H9 (cell line): ENCODE data around the gene NTMT2. TPM values are rescaled to one million over a fixed set of nuclear protein-coding genes. Genes with fewer than 3 reads are reported as not detected.

ENCODE experiments used
- DNase-seq: peaks from one replicate; pipeline ENCODE4 v3.0.0-alpha.2; 2017
- H2AFZ ChIP-seq: one replicate; pipeline ENCODE4 v1.6.1; 2013; ENCODE audit warnings: mild to moderate bottlenecking, low read length, control low read depth, moderate library complexity
- H2AK5ac ChIP-seq: 2 replicates; pipeline ENCODE4 v1.6.1; 2013; ENCODE audit warnings: low read length, control low read depth, mixed read lengths; ENCODE audit not compliant: insufficient read length
- H2BK120ac ChIP-seq: one replicate; pipeline ENCODE4 v1.6.1; 2013; ENCODE audit warnings: low read depth, mild to moderate bottlenecking, low read length, control low read depth, inconsistent platforms; ENCODE audit not compliant: poor library complexity, severe bottlenecking
- H2BK12ac ChIP-seq: 2 replicates; pipeline ENCODE4 v1.6.1; 2013; ENCODE audit warnings: low read length, control low read depth, mixed read lengths, low read depth; ENCODE audit not compliant: insufficient read length
- H2BK15ac ChIP-seq: 2 replicates; pipeline ENCODE4 v1.6.1; 2013; ENCODE audit warnings: low read depth, low read length, control low read depth
- H2BK20ac ChIP-seq: one replicate; pipeline ENCODE4 v1.6.1; 2013; ENCODE audit warnings: low read depth, mild to moderate bottlenecking, low read length, control low read depth, inconsistent platforms; ENCODE audit not compliant: poor library complexity, severe bottlenecking
- H2BK5ac ChIP-seq: 2 replicates; pipeline ENCODE4 v1.6.1; 2013; ENCODE audit warnings: low read length, control low read depth, mixed read lengths; ENCODE audit not compliant: insufficient read length
- H3K14ac ChIP-seq: 2 replicates; pipeline ENCODE4 v1.6.1; 2013; ENCODE audit warnings: low read length, control low read depth; ENCODE audit not compliant: insufficient read depth
- H3K18ac ChIP-seq: 2 replicates; pipeline ENCODE4 v1.6.1; 2013; ENCODE audit warnings: low read depth, mild to moderate bottlenecking, mixed read lengths, low read length, control low read depth; ENCODE audit not compliant: insufficient read length
- H3K23ac ChIP-seq: 2 replicates; pipeline ENCODE4 v1.6.1; 2013; ENCODE audit warnings: low read length, control low read depth, mixed read lengths, low read depth; ENCODE audit not compliant: insufficient read length
- H3K23me2 ChIP-seq: 2 replicates; pipeline ENCODE4 v1.6.1; 2013; ENCODE audit warnings: low read depth, mild to moderate bottlenecking, mixed read lengths, low read length, control low read depth; ENCODE audit not compliant: insufficient read length, poor library complexity, severe bottlenecking
- H3K27ac ChIP-seq: 2 replicates; pipeline ENCODE4 v1.5.1; 2013; ENCODE audit warnings: low read length, control low read depth, mixed read lengths, low read depth; ENCODE audit not compliant: insufficient read length
- H3K27me3 ChIP-seq: 2 replicates; pipeline ENCODE4 v1.6.1; 2013; ENCODE audit warnings: low read length, control low read depth, inconsistent platforms; ENCODE audit not compliant: insufficient read depth
- H3K4ac ChIP-seq: 2 replicates; pipeline ENCODE4 v1.6.1; 2013; ENCODE audit warnings: low read depth, mild to moderate bottlenecking, control low read depth, inconsistent platforms, low read length, moderate library complexity
- H3K4me1 ChIP-seq: 2 replicates; pipeline ENCODE4 v1.6.1; 2013; ENCODE audit warnings: low read length, control low read depth, inconsistent platforms; ENCODE audit not compliant: insufficient read depth
- H3K4me2 ChIP-seq: 2 replicates; pipeline ENCODE4 v1.6.1; 2013; ENCODE audit warnings: low read length, control low read depth, mixed read lengths; ENCODE audit not compliant: insufficient read length, insufficient read depth
- H3K56ac ChIP-seq: 2 replicates; pipeline ENCODE4 v1.6.1; 2013; ENCODE audit warnings: low read depth, mild to moderate bottlenecking, mixed read lengths, low read length, control low read depth; ENCODE audit not compliant: insufficient read length
- H3K79me1 ChIP-seq: 2 replicates; pipeline ENCODE4 v1.6.1; 2013; ENCODE audit warnings: low read depth, mild to moderate bottlenecking, moderate library complexity, low read length, control low read depth, inconsistent platforms; ENCODE audit not compliant: insufficient read depth, poor library complexity, severe bottlenecking
- H3K79me2 ChIP-seq: 2 replicates; pipeline ENCODE4 v1.6.1; 2013; ENCODE audit warnings: low read length, control low read depth, inconsistent platforms; ENCODE audit not compliant: insufficient read depth
- H3K9ac ChIP-seq: 2 replicates; pipeline ENCODE4 v1.6.1; 2013; ENCODE audit warnings: low read length, control low read depth, mixed read lengths; ENCODE audit not compliant: insufficient read length; ENCODE audit errors: extremely low read depth
- H3K9me3 ChIP-seq: one replicate; pipeline ENCODE4 v1.6.1; 2013; ENCODE audit warnings: low read depth, low read length, inconsistent platforms; ENCODE audit not compliant: control insufficient read depth
- H3T11ph ChIP-seq: one replicate; pipeline ENCODE4 v1.6.1; 2013; ENCODE audit warnings: mild to moderate bottlenecking, low read length, control low read depth, inconsistent platforms
- H4K20me1 ChIP-seq: one replicate; pipeline ENCODE4 v1.6.1; 2013; ENCODE audit not compliant: control insufficient read depth, insufficient read length, insufficient read depth
- H4K5ac ChIP-seq: 2 replicates; pipeline ENCODE4 v1.6.1; 2013; ENCODE audit warnings: low read depth, mild to moderate bottlenecking, mixed read lengths, low read length, control low read depth; ENCODE audit not compliant: insufficient read length
- H4K8ac ChIP-seq: replicated peaks from 2 replicates; pipeline ENCODE4 v1.6.1; 2013; ENCODE audit warnings: low read length, control low read depth, mixed read lengths, low read depth; ENCODE audit not compliant: insufficient read length
- H4K91ac ChIP-seq: 2 replicates; pipeline ENCODE4 v1.6.1; 2013; ENCODE audit warnings: low read depth, mild to moderate bottlenecking, moderate library complexity, mixed read lengths, low read length, control low read depth; ENCODE audit not compliant: insufficient read length
- H3K27ac Mint-ChIP-seq, 3 experiments: 2 replicates in 2 of 3; 3 replicates in 1 of 3; pipeline ENCODE4 v1.8.0; 2020 to 2021; ENCODE audit warnings: mixed read lengths in 3 of 3, mild to moderate bottlenecking in 1 of 3, moderate library complexity in 1 of 3
- H3K27me3 Mint-ChIP-seq: 2 replicates; pipeline ENCODE4 v1.8.0; 2021; ENCODE audit warnings: low read depth, mild to moderate bottlenecking, moderate library complexity, mixed read lengths
- H3K36me3 Mint-ChIP-seq, 3 experiments: 2 replicates in 2 of 3; 3 replicates in 1 of 3; pipeline ENCODE4 v1.8.0; 2020 to 2021; ENCODE audit warnings: low read depth in 3 of 3, mixed read lengths in 3 of 3; ENCODE audit not compliant: insufficient read depth in 1 of 3
- H3K4me1 Mint-ChIP-seq, 2 experiments: 2 replicates each; pipeline ENCODE4 v1.8.0; 2020; ENCODE audit warnings: mixed read lengths in 2 of 2
- H3K4me3 Mint-ChIP-seq, 2 experiments: 2 replicates in 1 of 2; 3 replicates in 1 of 2; pipeline ENCODE4 v1.8.0; 2020 to 2021; ENCODE audit warnings: mild to moderate bottlenecking in 2 of 2, mixed read lengths in 2 of 2, moderate library complexity in 1 of 2
- H3K9me3 Mint-ChIP-seq, 2 experiments: 2 replicates in 1 of 2; 3 replicates in 1 of 2; pipeline ENCODE4 v1.8.0; 2020; ENCODE audit warnings: mild to moderate bottlenecking in 2 of 2, mixed read lengths in 2 of 2, moderate library complexity in 1 of 2
- WGBS: extraction: QIAGEN DNeasy Blood & Tissue Kit; methylation state at CpG from one replicate; pipeline ENCODE4 v1.1.7; 2013; ENCODE audit warnings: missing lambda C conversion rate, low lambda C conversion rate, mixed read lengths; ENCODE audit not compliant: insufficient read length; ENCODE audit errors: extremely low coverage; 5-methylcytosine and 5-hydroxymethylcytosine counted together
- total RNA-seq: library from RNA; stranded (reverse); gene quantifications from 2 replicates; pipeline ENCODE4 v1.2.1, GENCODE V29; 2021
- TF ChIP-seq, protein P1 (sequence below): fragments of 200-600 bp; sonication (generic); conservative IDR thresholded peaks from 3 replicates; pipeline ENCODE4 v1.8.0; 2021; ENCODE audit warnings: antibody characterized with exemption, mild to moderate bottlenecking

Gene NTMT2
- total RNA-seq, 1 experiment from 2014 or later: 0.28 TPM

DNA sequence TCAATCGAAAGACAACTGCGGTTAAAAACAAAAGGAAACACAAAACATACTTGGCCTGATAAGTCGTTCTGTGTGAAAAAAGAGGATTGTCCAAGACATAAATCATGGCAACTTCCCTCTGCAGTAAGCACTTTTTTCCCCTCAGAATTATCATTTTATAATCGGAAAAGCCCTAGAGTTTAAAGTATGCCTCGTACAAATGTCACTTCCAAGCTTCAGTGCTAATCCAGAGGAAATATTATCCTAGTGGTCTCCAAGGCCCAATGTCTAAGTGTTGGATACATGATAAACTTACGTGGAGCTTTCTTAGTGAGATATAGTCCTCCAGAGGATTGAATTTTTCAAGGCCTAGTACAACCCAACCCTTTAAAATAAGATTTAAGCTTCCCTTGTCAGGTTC is 11.2 kb upstream of the NTMT2 start:
- Histone ChIP-seq H3K79me1 (no peaks in the 10 kb centered on the region), H3K9me3 (no peaks in the 10 kb centered on the region), H3K79me2 (no peaks in the 10 kb centered on the region), H3K14ac (no peak overlapping the region), H2BK12ac (no peak overlapping the region), H2BK15ac (no peak overlapping the region), H3K27ac (no peak overlapping the region), H2AK5ac (no peak overlapping the region), H3K4me2 (no peak overlapping the region), H3K9ac (no peak overlapping the region), H2BK5ac (no peak overlapping the region), H4K91ac (no peak overlapping the region), H4K5ac (no peak overlapping the region), H4K20me1 (no peaks in the 10 kb centered on the region), H2AFZ (no peak overlapping the region), H3K4ac (no peak overlapping the region), H3K27me3 (no peaks in the 10 kb centered on the region), H3K56ac (no peak overlapping the region), H2BK20ac (no peak overlapping the region), H3T11ph (no peak overlapping the region), H3K23ac (no peak overlapping the region), H3K23me2 (no peaks in the 10 kb centered on the region), H4K8ac (no peak overlapping the region), H3K18ac (no peak overlapping the region), H2BK120ac (no peak overlapping the region), H3K4me1 (no peaks in the 10 kb centered on the region)
- Mint-ChIP-seq H3K27me3 (peaks cover 9% of the 10 kb centered on the region), H3K4me3 (no peak overlapping the region), H3K4me1 (peaks cover 4 to 13% of the 10 kb centered on the region in 2 experiments; a peak in 3 of 4 replicates), H3K27ac (no peak overlapping the region), H3K36me3 (no peaks in the 10 kb centered on the region), H3K9me3 (no peaks in the 10 kb centered on the region)
- TF ChIP-seq, protein P1, sequence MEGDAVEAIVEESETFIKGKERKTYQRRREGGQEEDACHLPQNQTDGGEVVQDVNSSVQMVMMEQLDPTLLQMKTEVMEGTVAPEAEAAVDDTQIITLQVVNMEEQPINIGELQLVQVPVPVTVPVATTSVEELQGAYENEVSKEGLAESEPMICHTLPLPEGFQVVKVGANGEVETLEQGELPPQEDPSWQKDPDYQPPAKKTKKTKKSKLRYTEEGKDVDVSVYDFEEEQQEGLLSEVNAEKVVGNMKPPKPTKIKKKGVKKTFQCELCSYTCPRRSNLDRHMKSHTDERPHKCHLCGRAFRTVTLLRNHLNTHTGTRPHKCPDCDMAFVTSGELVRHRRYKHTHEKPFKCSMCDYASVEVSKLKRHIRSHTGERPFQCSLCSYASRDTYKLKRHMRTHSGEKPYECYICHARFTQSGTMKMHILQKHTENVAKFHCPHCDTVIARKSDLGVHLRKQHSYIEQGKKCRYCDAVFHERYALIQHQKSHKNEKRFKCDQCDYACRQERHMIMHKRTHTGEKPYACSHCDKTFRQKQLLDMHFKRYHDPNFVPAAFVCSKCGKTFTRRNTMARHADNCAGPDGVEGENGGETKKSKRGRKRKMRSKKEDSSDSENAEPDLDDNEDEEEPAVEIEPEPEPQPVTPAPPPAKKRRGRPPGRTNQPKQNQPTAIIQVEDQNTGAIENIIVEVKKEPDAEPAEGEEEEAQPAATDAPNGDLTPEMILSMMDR: no peak
- WGBS: no CpG with 5 or more reads among the region's 6 CpGs
- DNase-seq: no peak
